Mammary epithelial cell (primary cell): ENCODE measurements around the gene ITLN2.

Experiments used
- CTCF ChIP-seq, 2 donors: IDR thresholded peaks in 1 of 2; conservative IDR thresholded peaks in 1 of 2; 2 replicates each; pipeline ENCODE4 v1.5.1; 2011 to 2012; ENCODE audit warnings: inconsistent platforms in 2 of 2, low read length in 2 of 2, mild to moderate bottlenecking in 2 of 2, control low read depth in 1 of 2, low read depth in 1 of 2; ENCODE audit not compliant: insufficient read depth in 1 of 2; ENCODE audit errors: extremely low read depth in 1 of 2
- EZH2 ChIP-seq: IDR thresholded peaks from 2 replicates; pipeline ENCODE4 v1.6.1; 2012; ENCODE audit warnings: low read length, inconsistent platforms, borderline replicate concordance

GRCh38 chr1:160973491-160973890, 18.9 kb upstream of the ITLN2 start:
- no peak for TF ChIP-seq CTCF (conservative IDR thresholded peaks at IDR 0.05 in 1 of 2, IDR thresholded peaks at IDR 0.05 in 1 of 2; ENCODE audit: extremely low read depth in 1 of 2, insufficient read depth in 1 of 2, low read depth in 1 of 2, low read length in 2 of 2)
- TF ChIP-seq EZH2 = no peak
